HL-60 (cell line): ENCODE measurements around the gene MKI67.

Experiments
- CTCF ChIP-seq: IDR thresholded peaks from one replicate; pipeline ENCODE4 v1.5.1; 2011; ENCODE audit warnings: low read length, control low read depth, inconsistent platforms; ENCODE audit not compliant: insufficient read depth
- REST ChIP-seq: IDR thresholded peaks from 2 replicates; pipeline ENCODE4 v1.6.1; 2012; ENCODE audit warnings: low read depth; ENCODE audit not compliant: insufficient replicate concordance

GRCh38 chr10:128163701-128164100 lies 37.5 kb upstream of the MKI67 start:
- no peak for TF ChIP-seq CTCF
- no peak for TF ChIP-seq REST
